Stimulated activated CD4-positive, alpha-beta T cell treated with anti-CD3 and anti-CD28 coated beads, Interleukin-1b, Interleukin-23, amount 100 ng/mL, for 1 hour (primary cell): ENCODE data around the gene PSD2.

Experiments used
- DNase-seq, 2 donors: peaks; one replicate each; pipeline ENCODE4 v3.0.0-alpha.2; 2020; ENCODE audit warnings: low read depth in 2 of 2

The PSD2 gene

GRCh38 chr5:139763280-139763929 lies 32.2 kb upstream of the PSD2 start:
- no peak for DNase-seq

GRCh38 chr5:139763930-139764791 lies 31.4 kb upstream of the PSD2 start:
- no peak for DNase-seq

GRCh38 chr5:139764886-139765408 lies 30.7 kb upstream of the PSD2 start:
- no peak for DNase-seq

GRCh38 chr5:139765409-139766217 lies 30.0 kb upstream of the PSD2 start:
- peak; percentile 68 to 77 for DNase-seq

- no peak for DNase-seq
These were observed 27.6 kb upstream of the PSD2 start for GRCh38 chr5:139767960-139768359.

GRCh38 chr5:139768807-139769465 lies 26.7 kb upstream of the PSD2 start:
- DNase-seq, result no peak

GRCh38 chr5:139769477-139769876 lies 26.1 kb upstream of the PSD2 start:
- DNase-seq, result no peak

GRCh38 chr5:139770722-139771121 lies 24.9 kb upstream of the PSD2 start:
- no peak for DNase-seq

- DNase-seq, result no peak
These were observed 23.4 kb upstream of the PSD2 start for GRCh38 chr5:139772089-139772791.

GRCh38 chr5:139772927-139773690 lies 22.5 kb upstream of the PSD2 start:
- DNase-seq, result no peak

GRCh38 chr5:139774980-139775661 lies 20.5 kb upstream of the PSD2 start:
- DNase-seq, result peak; percentile 54 to 72

GRCh38 chr5:139775872-139776271 lies 19.7 kb upstream of the PSD2 start:
- DNase-seq, result no peak

- DNase-seq, result no peak
These were observed 18.7 kb upstream of the PSD2 start for GRCh38 chr5:139776861-139777260.

GRCh38 chr5:139783436-139783965 lies 12.1 kb upstream of the PSD2 start:
- no peak for DNase-seq

GRCh38 chr5:139784488-139784887 lies 11.1 kb upstream of the PSD2 start:
- no peak for DNase-seq

GRCh38 chr5:139787257-139787567 lies 8.4 kb upstream of the PSD2 start:
- DNase-seq, result no peak

GRCh38 chr5:139787568-139788293 lies 7.9 kb upstream of the PSD2 start:
- DNase-seq, result peak; percentile 63 to 91

GRCh38 chr5:139788294-139788910 lies 7.2 kb upstream of the PSD2 start:
- DNase-seq, result no peak
